Measurements from ENCODE around the gene C2orf76.

DNA sequence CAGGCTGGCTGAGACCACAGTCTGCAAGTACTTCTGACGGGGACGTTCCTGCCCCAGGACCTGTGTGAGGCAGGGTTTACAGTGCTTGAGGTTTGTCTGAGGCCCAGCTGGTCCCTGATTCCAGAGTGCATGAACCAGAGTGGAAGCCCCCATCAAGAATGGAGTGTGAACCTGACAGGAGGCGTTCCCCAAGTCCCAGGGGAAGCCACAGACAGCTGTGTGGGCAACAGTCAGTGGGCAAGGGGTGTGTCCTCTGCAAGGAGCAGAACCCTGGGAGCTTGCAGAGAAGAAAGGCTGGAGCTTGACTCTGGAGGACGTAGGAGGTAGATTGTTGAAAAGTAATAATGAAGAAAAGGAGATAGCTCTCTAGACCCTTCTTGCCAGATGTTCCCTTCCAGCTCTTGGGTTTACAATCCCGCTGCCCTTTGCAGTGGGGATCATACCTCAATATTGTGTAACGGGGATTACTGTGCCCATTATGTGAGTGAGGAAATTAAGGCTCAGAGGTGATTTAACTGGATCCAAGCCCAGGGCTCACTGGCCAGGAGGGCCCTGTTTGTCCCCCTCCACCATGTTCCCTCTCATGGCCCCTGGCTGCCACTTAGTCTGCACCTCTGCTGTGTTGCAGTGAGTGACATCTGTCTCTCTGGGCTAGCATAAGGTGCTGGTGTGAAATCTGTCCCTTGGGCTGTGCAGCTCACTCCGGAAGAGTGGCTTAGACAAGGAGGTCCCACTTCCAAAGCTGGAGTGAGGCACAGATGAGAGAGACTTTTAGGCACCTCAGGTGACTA is 6.3 kb upstream of the C2orf76 start:
- TF ChIP-seq, protein P1, sequence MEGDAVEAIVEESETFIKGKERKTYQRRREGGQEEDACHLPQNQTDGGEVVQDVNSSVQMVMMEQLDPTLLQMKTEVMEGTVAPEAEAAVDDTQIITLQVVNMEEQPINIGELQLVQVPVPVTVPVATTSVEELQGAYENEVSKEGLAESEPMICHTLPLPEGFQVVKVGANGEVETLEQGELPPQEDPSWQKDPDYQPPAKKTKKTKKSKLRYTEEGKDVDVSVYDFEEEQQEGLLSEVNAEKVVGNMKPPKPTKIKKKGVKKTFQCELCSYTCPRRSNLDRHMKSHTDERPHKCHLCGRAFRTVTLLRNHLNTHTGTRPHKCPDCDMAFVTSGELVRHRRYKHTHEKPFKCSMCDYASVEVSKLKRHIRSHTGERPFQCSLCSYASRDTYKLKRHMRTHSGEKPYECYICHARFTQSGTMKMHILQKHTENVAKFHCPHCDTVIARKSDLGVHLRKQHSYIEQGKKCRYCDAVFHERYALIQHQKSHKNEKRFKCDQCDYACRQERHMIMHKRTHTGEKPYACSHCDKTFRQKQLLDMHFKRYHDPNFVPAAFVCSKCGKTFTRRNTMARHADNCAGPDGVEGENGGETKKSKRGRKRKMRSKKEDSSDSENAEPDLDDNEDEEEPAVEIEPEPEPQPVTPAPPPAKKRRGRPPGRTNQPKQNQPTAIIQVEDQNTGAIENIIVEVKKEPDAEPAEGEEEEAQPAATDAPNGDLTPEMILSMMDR (conservative IDR thresholded peaks at IDR 0.05; ENCODE audit: low read depth, low read length) = no peak
- TF ChIP-seq POLR2A (IDR thresholded peaks at IDR 0.05; ENCODE audit: low read depth, low read length) (no peak), SMC3 (IDR thresholded peaks at IDR 0.05; ENCODE audit: low read depth, low read length) (no peak), CEBPB (IDR thresholded peaks at IDR 0.05; ENCODE audit: low read depth, low read length) (no peak), BHLHE40 (IDR thresholded peaks at IDR 0.05; ENCODE audit: low read depth, low read length) (no peak), RAD21 (IDR thresholded peaks at IDR 0.05; ENCODE audit: low read length) (no peak), MAZ (IDR thresholded peaks at IDR 0.05; ENCODE audit: borderline replicate concordance, low read depth, low read length) (no peak), MXI1 (IDR thresholded peaks at IDR 0.05; ENCODE audit: borderline replicate concordance, low read depth, low read length) (no peak), CHD1 (IDR thresholded peaks at IDR 0.05; ENCODE audit: low read depth, low read length) (no peak), RCOR1 (IDR thresholded peaks at IDR 0.05; ENCODE audit: insufficient replicate concordance, low read length) (no peak), FOS (IDR thresholded peaks at IDR 0.05; ENCODE audit: low read depth, low read length) (no peak)
- TF ChIP-seq, protein P2, sequence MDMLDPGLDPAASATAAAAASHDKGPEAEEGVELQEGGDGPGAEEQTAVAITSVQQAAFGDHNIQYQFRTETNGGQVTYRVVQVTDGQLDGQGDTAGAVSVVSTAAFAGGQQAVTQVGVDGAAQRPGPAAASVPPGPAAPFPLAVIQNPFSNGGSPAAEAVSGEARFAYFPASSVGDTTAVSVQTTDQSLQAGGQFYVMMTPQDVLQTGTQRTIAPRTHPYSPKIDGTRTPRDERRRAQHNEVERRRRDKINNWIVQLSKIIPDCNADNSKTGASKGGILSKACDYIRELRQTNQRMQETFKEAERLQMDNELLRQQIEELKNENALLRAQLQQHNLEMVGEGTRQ (IDR thresholded peaks at IDR 0.05; ENCODE audit: low read depth, low read length) = no peak
- TF ChIP-seq, protein P3, sequence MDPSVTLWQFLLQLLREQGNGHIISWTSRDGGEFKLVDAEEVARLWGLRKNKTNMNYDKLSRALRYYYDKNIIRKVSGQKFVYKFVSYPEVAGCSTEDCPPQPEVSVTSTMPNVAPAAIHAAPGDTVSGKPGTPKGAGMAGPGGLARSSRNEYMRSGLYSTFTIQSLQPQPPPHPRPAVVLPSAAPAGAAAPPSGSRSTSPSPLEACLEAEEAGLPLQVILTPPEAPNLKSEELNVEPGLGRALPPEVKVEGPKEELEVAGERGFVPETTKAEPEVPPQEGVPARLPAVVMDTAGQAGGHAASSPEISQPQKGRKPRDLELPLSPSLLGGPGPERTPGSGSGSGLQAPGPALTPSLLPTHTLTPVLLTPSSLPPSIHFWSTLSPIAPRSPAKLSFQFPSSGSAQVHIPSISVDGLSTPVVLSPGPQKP (IDR thresholded peaks at IDR 0.05; ENCODE audit: borderline replicate concordance, low read depth, low read length) = no peak
